GM21717 (cell line): ENCODE measurements around the gene PHF12.
"Not testable (repeated sequence)": the region's sequence is repeated elsewhere in the genome, so short reads cannot be mapped to it uniquely, and the experiment has no call there.

Source experiments
- ATAC-seq: cut with Tn5 transposase; IDR thresholded peaks from one replicate; pipeline ENCODE4 v1.9.1; 2021; ENCODE audit warnings: mild to moderate bottlenecking, moderate library complexity; ENCODE audit not compliant: unreplicated experiment

Gene PHF12

GRCh38 chr17:28906706-28907438 is 44.4 kb downstream of the PHF12 start:
- no peak for ATAC-seq

- no peak for ATAC-seq
Observed at GRCh38 chr17:28906276-28906675, 45.0 kb downstream of the PHF12 start.

DNA sequence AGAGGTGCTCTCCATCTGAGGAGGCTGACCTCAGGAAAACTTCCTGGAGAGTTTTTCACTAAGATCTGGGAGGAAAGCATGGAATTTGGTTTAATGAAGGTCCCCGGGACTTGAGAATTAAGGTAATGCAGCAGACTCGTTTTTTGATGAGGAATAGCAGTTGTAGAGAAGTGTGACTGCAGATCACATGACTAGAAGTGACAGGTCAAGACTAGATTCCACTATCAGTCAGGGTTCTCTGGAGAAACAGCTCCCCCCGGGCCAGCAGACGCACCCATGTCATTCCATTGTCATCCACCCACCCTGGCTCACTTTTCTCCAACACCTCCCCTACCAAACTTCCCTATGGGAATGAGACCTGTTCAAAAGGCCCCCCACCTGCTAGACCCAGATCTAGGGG is 46.5 kb downstream of the PHF12 start:
- no peak for ATAC-seq

GRCh38 chr17:28903546-28903841 is 47.8 kb downstream of the PHF12 start:
- not testable (repeated sequence) for ATAC-seq

DNA sequence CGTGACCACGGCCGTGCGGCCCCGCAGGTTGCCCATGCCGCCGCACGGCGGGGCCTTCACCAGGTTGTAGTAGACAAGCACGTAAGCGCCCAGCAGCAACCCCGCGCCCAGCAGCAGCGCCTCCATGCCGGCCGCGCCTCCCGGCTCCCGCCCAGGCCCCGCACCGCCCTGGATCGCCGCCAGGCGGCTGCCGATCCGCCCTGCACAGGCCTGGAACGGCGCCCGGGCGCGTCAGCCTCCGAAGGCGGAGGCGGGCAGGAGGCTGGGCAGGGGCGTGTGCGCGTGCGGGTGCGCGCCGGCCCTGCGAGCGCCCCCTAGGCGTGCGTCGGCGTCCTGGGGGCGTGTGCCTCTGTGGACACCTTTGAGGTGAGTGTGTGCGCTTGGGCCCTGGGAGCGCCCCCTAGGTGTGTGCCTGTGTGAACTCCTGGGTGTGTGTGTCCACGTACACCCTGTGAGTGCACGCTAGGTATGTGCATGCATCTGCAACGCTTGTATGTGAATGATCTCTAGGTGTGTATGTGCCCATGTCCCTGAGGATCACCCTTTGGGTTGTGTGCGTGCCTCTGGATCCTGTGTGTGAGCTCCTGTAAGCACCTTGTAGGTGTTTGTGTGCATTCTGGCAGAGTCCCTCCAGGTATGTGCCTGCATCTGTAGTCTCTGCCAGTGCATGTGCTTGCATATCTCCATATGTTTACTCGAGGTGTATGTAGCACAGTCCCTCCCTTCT is 48.3 kb downstream of the PHF12 start, which contains the start of gene DHRS13:
Gene DHRS13, minus strand, starts transcription at position 261 of the 727 bp plus-strand sequence. Its CDS starts 135 bp downstream, at position 126.
- peak; percentile 71 for ATAC-seq

DNA sequence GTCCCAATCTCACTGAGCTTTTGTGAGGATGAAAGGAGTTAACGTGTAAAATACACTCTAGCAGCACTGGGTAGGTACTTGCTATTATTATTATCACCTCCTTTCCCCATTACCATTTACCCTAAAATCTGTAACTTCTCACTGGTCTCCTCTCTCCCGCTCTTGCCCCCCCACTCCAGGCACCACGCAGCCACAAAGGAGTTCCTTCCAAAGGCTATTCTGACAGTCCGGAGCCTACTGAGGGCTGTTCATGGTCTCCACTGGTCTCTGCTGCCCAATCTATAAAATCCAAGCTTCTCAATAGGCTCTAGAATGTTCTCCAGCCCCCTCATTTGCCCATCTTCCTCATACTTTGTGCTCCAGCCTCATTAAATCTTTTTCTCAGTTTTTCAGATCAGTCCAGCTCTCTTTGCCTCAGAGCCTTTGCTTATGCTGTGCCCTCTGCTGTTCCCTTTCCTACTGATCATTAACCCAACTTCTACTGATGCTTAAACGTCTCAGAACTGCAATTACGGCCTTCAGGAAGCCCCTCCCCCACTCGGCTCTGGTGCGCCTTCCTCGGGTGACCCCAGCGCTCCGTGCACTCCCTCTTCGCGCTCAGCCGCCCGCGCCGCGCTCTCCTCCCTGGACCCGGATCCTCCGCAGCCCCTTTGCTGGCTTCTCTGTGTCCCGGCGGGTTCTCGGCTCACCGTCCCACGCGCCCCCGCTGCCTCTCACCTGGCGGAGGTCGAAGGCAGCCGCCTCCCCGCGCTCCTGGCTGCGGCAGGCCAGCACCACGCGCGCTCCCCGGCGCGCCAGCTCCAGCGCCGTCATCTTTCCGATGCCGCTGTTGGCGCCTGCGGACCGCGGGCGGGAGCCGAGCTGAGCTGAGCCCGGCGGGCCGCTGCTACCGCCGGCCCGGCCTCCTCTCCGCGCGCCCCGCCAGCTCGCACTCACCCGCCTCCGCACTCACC is 49.2 kb downstream of the PHF12 start:
- peak; percentile 32 for ATAC-seq

DNA sequence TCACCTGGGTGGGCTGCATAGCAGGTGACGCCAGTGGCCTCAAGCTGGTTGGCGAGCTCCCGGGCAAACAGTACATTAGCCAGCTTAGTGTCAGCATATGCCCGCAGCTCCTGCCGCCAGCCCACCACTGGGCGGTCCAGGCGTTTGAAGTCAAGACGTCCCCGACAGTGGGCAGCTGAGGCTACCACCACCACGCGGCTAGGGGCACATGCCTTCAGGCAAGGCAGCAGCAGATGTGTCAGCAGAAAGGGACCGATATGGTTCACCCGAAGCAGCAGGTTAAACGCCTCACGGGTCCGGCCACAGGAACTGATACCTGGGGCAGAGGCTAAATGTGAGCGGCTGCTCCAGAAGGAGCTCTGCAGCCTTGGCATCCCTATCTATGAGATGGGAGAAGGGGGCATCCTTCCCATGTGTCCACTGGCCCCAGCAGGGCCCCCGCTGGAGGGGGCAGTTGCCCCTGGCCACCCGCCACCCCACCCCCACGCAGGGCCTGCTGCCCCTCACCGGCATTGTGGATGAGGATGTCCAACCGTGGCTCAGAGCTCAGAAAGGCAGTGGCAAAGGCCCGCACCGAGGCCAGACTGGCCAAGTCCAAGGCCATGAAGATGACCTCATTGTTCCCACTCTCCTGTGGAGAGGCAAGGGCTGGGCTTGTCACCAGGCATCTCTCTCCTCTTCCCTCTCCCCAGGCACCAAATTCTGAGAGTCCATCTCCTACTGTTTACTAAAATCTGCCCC is 50.2 kb downstream of the PHF12 start:
- no peak for ATAC-seq

DNA sequence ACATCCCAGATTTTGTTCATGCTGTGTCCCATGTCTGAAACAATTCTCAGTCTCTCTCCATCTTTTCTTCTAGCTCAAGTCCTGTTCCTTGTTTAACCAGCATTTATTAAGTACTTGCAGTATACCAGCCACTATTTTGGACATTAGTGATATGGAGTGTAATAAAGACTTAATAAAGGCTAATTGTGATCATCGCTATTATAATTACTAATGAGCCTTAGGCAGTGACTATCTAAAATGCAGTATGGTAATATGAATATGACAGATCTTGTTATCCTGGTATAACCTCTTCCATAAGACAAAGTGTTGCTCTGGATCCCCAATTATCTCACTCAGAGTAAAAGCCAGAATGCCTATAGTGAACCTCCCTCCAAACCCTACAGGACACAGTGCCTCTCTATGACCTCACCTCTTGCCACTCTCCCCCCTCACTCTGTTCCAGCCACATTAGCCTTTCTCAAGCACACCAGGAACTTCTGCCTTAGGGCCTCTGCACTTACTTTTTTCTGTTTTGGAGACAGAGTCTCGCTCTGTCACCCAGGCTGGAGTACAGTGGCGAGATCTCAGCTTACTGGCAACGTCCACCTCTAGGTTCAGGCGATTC is 52.0 kb downstream of the PHF12 start:
- no peak for ATAC-seq

- ATAC-seq: no peak
Observed at GRCh38 chr17:28898527-28898955, 52.8 kb downstream of the PHF12 start.

DNA sequence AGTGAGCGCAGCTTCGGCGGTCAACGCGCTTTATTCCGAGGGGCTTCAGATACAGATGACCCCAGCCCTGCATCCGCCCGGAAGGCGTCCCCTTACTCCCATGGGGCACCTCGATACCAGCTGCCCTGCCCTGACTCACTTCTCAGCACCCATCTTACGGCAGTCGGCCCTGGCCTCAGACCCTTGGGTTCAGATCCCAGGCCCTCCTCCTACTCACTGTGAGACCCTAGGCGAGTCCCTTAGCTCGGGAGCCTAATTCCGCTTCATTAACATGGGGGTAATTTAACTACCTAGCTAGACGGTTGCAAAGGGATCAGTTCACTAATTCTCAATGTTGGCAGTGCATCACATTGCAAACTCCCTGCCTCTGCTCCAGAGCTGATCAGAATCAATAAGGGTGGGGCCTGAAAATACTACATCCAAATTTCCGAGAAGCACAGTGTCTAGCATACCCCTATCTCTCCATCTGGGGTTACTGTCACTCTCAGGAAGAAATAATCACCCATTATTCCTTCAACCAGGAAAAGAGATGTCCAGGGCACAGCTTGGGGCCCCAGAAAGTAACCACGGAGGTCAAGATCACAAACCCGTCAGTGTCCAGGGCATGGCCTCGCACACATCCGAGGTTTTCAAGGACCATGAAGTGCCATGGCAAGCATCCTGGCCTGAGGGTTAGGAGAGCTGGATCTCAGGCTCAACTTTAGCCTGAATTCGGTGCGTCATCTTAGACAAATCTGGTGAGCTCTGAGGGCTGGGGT is 53.4 kb downstream of the PHF12 start:
- no peak for ATAC-seq

DNA sequence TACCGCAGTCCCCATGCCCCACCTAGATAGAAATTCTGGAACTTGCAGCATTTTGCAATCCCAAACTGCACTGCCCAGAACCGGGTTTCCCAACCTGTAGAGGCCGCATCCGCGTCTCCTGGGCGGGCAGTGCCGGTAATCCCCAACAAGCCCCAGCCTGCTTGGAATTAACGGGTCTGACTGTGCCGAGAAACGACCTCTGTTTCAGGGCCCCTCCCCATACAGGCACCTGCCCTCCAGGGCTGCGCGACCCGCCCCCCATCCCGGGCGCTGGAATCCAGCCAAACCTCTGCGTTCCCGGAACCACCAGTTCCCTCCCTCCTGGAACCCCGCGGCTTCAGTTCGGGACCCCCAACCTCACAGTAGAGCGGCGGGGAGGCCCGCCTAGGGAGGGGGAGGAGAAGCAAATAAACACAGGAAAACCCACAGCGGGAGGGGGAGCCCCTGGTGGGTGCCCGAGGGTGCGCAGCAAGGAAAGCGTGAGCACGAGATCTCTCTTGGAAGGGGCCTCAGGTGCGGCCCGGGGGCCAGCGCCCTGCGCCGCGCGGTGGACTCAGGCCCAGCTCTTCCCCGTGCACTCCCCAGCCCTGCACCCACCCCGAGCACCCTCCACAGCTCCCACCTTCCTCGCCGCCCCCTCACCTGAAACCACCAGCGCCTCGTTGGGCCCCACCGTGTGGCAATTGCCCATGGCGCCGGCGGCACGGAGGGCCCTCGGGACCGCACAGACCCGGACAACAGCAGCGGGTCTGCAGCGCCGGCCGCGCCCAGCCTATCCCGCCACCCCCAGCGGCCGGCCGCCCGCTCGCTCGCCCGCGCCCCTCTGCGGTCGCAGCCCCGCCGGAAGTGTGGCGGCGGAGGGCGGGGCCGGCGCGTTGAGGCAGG is 54.2 kb downstream of the PHF12 start, which contains the start of gene FLOT2:
Gene FLOT2, minus strand, starts transcription at position 850 of the 885 bp plus-strand sequence. Its CDS starts 159 bp downstream, at position 691.
- ATAC-seq: no peak

GRCh38 chr17:28896491-28896883 is 54.8 kb downstream of the PHF12 start:
- no peak for ATAC-seq

DNA sequence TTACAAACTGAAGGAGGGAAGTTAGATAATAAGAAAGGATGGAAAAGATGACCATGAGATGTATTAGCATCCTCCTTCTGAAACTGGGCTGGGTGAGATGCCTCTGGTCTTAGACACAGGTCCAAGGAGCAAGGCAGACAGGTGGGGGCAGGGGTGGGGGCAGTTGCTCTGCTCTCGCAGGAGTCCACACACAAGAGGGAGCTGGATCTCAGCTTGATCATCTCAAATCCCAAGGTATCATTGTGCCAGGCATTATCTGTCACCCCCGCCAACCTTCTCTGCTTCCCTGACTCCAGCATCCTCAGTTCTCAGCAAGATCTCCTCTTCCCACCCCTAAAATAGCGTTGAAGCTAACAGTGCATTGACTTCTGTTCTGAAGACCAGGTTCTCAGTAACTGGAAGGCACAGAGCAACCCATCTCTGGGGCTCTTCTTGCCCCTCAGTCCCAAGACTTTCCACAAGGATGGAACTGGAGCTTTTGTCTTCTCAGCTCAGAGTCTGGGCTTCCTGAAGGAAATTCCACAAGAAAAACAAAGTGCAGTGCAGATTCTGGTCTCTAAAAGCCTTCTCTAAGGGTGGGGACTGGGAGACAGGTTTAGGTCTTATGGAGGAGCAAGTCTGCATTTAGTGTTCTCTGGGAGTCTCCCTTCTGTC is 55.4 kb downstream of the PHF12 start:
- no peak for ATAC-seq

- not testable (repeated sequence) for ATAC-seq
Observed at GRCh38 chr17:28893248-28894183, 57.8 kb downstream of the PHF12 start.

GRCh38 chr17:28892024-28892423 is 59.3 kb downstream of the PHF12 start:
- no peak for ATAC-seq

- ATAC-seq: no peak
Observed at GRCh38 chr17:28891201-28891600, 60.1 kb downstream of the PHF12 start.

GRCh38 chr17:28889996-28890395 is 61.3 kb downstream of the PHF12 start:
- no peak for ATAC-seq
